ENCODE measurements around the gene SFSWAP. TPM values are rescaled to one million over a fixed set of nuclear protein-coding genes. Genes with fewer than 3 reads are reported as not detected.

Gene SFSWAP
- total RNA-seq, 4 donors from 2014 or later, result 49.8 to 88.8 (median 71.3) TPM

- Histone ChIP-seq H3K27ac (peak overlapping the region in 2 of 4 donors; percentile 41 to 60), H3K4me3 (no peak overlapping the region), H3K36me3 (peaks cover 0 to 88% (median 10%) of the 10 kb centered on the region in 3 donors), H3K4me1 (peaks cover 0 to 2% (median 0%) of the 10 kb centered on the region in 4 donors), H3K27me3 (no peaks in the 10 kb centered on the region), H3K9me3 (no peaks in the 10 kb centered on the region)
- WGBS, 2 donors, result 93 to 95% methylated on average over 7 of the region's 7 CpGs
- DNase-seq (ENCODE audit: low spot score in 2 of 2), result no peak
- no peak for TF ChIP-seq CTCF (IDR thresholded peaks at IDR 0.05)
- TF ChIP-seq POLR2A (IDR thresholded peaks at IDR 0.05), result no peak
- TF ChIP-seq EP300 (IDR thresholded peaks at IDR 0.05), result no peak
Measured at GRCh38 chr12:131794061-131794460, 83.2 kb downstream of the SFSWAP start.

GRCh38 chr12:131794573-131794972 lies 83.7 kb downstream of the SFSWAP start:
- Histone ChIP-seq H3K36me3 (peaks cover 0 to 88% (median 10%) of the 10 kb centered on the region in 3 donors), H3K27ac (no peak overlapping the region), H3K4me1 (no peaks in the 10 kb centered on the region), H3K4me3 (no peak overlapping the region), H3K9me3 (no peaks in the 10 kb centered on the region), H3K27me3 (no peaks in the 10 kb centered on the region)
- DNase-seq (ENCODE audit: low spot score in 2 of 2), result no peak
- TF ChIP-seq POLR2A (IDR thresholded peaks at IDR 0.05), result no peak
- TF ChIP-seq EP300 (IDR thresholded peaks at IDR 0.05), result no peak
- no peak for TF ChIP-seq CTCF (IDR thresholded peaks at IDR 0.05)
- WGBS, 2 donors, result 85 to 89% methylated on average over 10 of the region's 10 CpGs

- Histone ChIP-seq H3K4me1 (no peaks in the 10 kb centered on the region), H3K4me3 (no peak overlapping the region), H3K27me3 (no peaks in the 10 kb centered on the region), H3K36me3 (peaks cover 0 to 88% (median 7%) of the 10 kb centered on the region in 3 donors), H3K27ac (no peak overlapping the region), H3K9me3 (no peaks in the 10 kb centered on the region)
- 81 to 86% methylated on average over 12 to 14 of the region's 14 CpGs for WGBS, 2 donors
- no peak for DNase-seq (ENCODE audit: low spot score in 2 of 2)
- no peak for TF ChIP-seq CTCF (IDR thresholded peaks at IDR 0.05)
- no peak for TF ChIP-seq POLR2A (IDR thresholded peaks at IDR 0.05)
- no peak for TF ChIP-seq EP300 (IDR thresholded peaks at IDR 0.05)
Measured at GRCh38 chr12:131795064-131795463, 84.2 kb downstream of the SFSWAP start.

- WGBS, 2 donors, result 78 to 79% methylated on average over 12 to 14 of the region's 15 CpGs
- H3K4me3 ChIP-seq, result no peak overlapping the region
- no peaks in the 10 kb centered on the region for H3K4me1 ChIP-seq
- H3K27ac ChIP-seq, result no peak overlapping the region
- no peak for DNase-seq (ENCODE audit: low spot score in 2 of 2)
- TF ChIP-seq POLR2A (IDR thresholded peaks at IDR 0.05) (no peak), CTCF (IDR thresholded peaks at IDR 0.05) (no peak), EP300 (IDR thresholded peaks at IDR 0.05) (no peak)
- no peaks in the 10 kb centered on the region for H3K9me3 ChIP-seq
- H3K36me3 ChIP-seq, result peaks cover 0 to 88% (median 7%) of the 10 kb centered on the region in 3 donors
- no peaks in the 10 kb centered on the region for H3K27me3 ChIP-seq
Measured at GRCh38 chr12:131795690-131796410, 85.0 kb downstream of the SFSWAP start.

GRCh38 chr12:131796411-131796736 lies 85.5 kb downstream of the SFSWAP start:
- TF ChIP-seq POLR2A (IDR thresholded peaks at IDR 0.05), result no peak
- TF ChIP-seq EP300 (IDR thresholded peaks at IDR 0.05), result no peak
- no peak for TF ChIP-seq CTCF (IDR thresholded peaks at IDR 0.05)
- Histone ChIP-seq H3K27me3 (no peaks in the 10 kb centered on the region), H3K4me3 (no peak overlapping the region), H3K36me3 (peaks cover 0 to 86% (median 7%) of the 10 kb centered on the region in 3 donors), H3K9me3 (no peaks in the 10 kb centered on the region), H3K27ac (no peak overlapping the region), H3K4me1 (no peaks in the 10 kb centered on the region)
- WGBS, 2 donors, result 97 to 99% methylated on average over 6 of the region's 6 CpGs
- no peak for DNase-seq (ENCODE audit: low spot score in 2 of 2)

All from tibial nerve (tissue), 4 donors.